Measurements from ENCODE around the gene ATXN1L.

Gene ATXN1L

DNA sequence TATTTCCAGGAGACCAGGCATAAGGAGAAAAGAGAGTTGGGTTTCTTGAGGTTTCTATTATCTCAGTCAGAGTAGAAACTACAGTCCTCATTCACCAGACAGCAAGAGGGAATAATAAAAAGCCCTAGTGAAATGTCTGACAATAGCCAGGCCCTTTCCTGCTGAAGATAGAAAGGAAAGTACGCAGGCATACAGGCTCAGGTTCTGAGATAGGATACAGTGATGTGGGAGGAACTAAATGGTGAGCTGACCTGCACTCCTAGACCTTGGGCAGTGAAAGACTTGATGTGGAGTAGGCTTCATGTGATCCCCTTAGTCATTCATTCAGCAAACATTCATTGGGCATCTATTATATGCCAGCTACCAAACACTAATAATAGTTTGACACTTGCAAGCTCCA is 23.3 kb downstream of the ATXN1L start:
- Histone ChIP-seq H2AFZ (ENCODE audit: low read length) (no peak overlapping the region), H3K36me3 (replicated peaks in 1 of 2; ENCODE audit: control insufficient read depth in 2 of 2, insufficient read depth in 2 of 2, low read length in 2 of 2) (peaks cover 18 to 86% of the 10 kb centered on the region in 2 donors), H2BK12ac (ENCODE audit: low read length) (no peak overlapping the region), H3K4me1 (ENCODE audit: control insufficient read depth in 2 of 2, insufficient read depth in 1 of 2, low read depth in 1 of 2, low read length in 2 of 2) (no peaks in the 10 kb centered on the region), H4K91ac (ENCODE audit: low read depth, low read length, poor library complexity) (no peak overlapping the region), H3K9ac (ENCODE audit: low read depth, low read length, poor library complexity) (no peak overlapping the region), H3K4me2 (ENCODE audit: insufficient read depth, low read length, poor library complexity, severe bottlenecking) (no peak overlapping the region), H3K14ac (ENCODE audit: low read length) (no peak overlapping the region), H2BK5ac (ENCODE audit: low read length) (no peak overlapping the region), H3K23ac (ENCODE audit: low read depth, low read length, poor library complexity) (no peak overlapping the region), H3K79me1 (ENCODE audit: low read depth, low read length) (peaks cover 2% of the 10 kb centered on the region), H3K9me3 (replicated peaks in 1 of 2; ENCODE audit: control insufficient read depth in 2 of 2, insufficient read depth in 1 of 2, low read depth in 1 of 2, low read length in 2 of 2) (no peaks in the 10 kb centered on the region), H3K4me3 (ENCODE audit: low read length in 2 of 2) (no peak overlapping the region), H2BK120ac (ENCODE audit: low read depth, low read length) (no peak overlapping the region), H3K4ac (ENCODE audit: low read length) (no peak overlapping the region), H4K8ac (ENCODE audit: low read depth, low read length) (no peak overlapping the region), H2AK5ac (ENCODE audit: low read depth, low read length) (no peak overlapping the region), H3K27ac (replicated peaks; ENCODE audit: low read length) (no peak overlapping the region), H3K27me3 (ENCODE audit: control insufficient read depth in 3 of 3, insufficient read depth in 3 of 3, low read depth in 1 of 3, low read length in 3 of 3) (no peaks in the 10 kb centered on the region), H2BK15ac (ENCODE audit: low read length) (no peak overlapping the region), H3K18ac (ENCODE audit: low read length) (no peak overlapping the region)
- no CpG with 5 or more reads among the region's 1 CpG for WGBS, 2 donors (ENCODE audit: extremely low coverage in 2 of 2, insufficient read length in 2 of 2, insufficient replicate concordance in 1 of 2)
- DNase-seq (ENCODE audit: low spot score): no peak

DNA sequence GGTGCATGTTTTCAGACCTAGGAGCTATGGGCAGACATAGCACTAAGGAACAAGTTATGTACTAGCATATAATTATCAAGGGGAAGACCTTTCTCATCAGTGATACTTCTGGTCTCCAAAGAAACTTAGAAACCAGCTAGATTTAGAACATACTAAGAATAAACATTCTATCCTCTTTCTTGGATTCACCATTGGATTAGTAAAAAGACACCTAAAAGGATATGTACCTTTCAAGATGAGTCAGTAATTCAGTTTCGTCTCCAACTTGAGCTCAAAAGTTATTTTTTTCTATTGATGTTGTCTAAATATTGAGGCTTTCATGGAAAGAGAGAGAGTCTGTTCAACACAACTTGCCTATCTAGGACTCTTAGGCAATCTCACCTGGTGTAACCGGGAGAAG is 25.0 kb downstream of the ATXN1L start:
- H2BK15ac ChIP-seq (ENCODE audit: low read length): no peak overlapping the region
- no peak overlapping the region for H3K27ac ChIP-seq (replicated peaks; ENCODE audit: low read length)
- H3K4me1 ChIP-seq (ENCODE audit: control insufficient read depth in 2 of 2, insufficient read depth in 1 of 2, low read depth in 1 of 2, low read length in 2 of 2): no peaks in the 10 kb centered on the region
- no peaks in the 10 kb centered on the region for H3K9me3 ChIP-seq (replicated peaks in 1 of 2; ENCODE audit: control insufficient read depth in 2 of 2, insufficient read depth in 1 of 2, low read depth in 1 of 2, low read length in 2 of 2)
- WGBS, 2 donors (ENCODE audit: extremely low coverage in 2 of 2, insufficient read length in 2 of 2, insufficient replicate concordance in 1 of 2): no CpG with 5 or more reads among the region's 2 CpGs
- H2AFZ ChIP-seq (ENCODE audit: low read length): no peak overlapping the region
- no peak overlapping the region for H4K91ac ChIP-seq (ENCODE audit: low read depth, low read length, poor library complexity)
- H2BK5ac ChIP-seq (ENCODE audit: low read length): no peak overlapping the region
- H3K18ac ChIP-seq (ENCODE audit: low read length): no peak overlapping the region
- H3K23ac ChIP-seq (ENCODE audit: low read depth, low read length, poor library complexity): no peak overlapping the region
- H3K79me1 ChIP-seq (ENCODE audit: low read depth, low read length): peaks cover 2% of the 10 kb centered on the region
- no peak overlapping the region for H3K4me3 ChIP-seq (ENCODE audit: low read length in 2 of 2)
- H3K14ac ChIP-seq (ENCODE audit: low read length): no peak overlapping the region
- no peak overlapping the region for H4K8ac ChIP-seq (ENCODE audit: low read depth, low read length)
- no peak overlapping the region for H2BK120ac ChIP-seq (ENCODE audit: low read depth, low read length)
- H2AK5ac ChIP-seq (ENCODE audit: low read depth, low read length): no peak overlapping the region
- no peak overlapping the region for H3K4me2 ChIP-seq (ENCODE audit: insufficient read depth, low read length, poor library complexity, severe bottlenecking)
- no peak overlapping the region for H3K4ac ChIP-seq (ENCODE audit: low read length)
- H3K9ac ChIP-seq (ENCODE audit: low read depth, low read length, poor library complexity): no peak overlapping the region
- H2BK12ac ChIP-seq (ENCODE audit: low read length): no peak overlapping the region
- no peaks in the 10 kb centered on the region for H3K27me3 ChIP-seq (ENCODE audit: control insufficient read depth in 3 of 3, insufficient read depth in 3 of 3, low read depth in 1 of 3, low read length in 3 of 3)
- no peak for DNase-seq (ENCODE audit: low spot score)
- H3K36me3 ChIP-seq (replicated peaks in 1 of 2; ENCODE audit: control insufficient read depth in 2 of 2, insufficient read depth in 2 of 2, low read length in 2 of 2): peaks cover 12 to 82% of the 10 kb centered on the region in 2 donors

DNA sequence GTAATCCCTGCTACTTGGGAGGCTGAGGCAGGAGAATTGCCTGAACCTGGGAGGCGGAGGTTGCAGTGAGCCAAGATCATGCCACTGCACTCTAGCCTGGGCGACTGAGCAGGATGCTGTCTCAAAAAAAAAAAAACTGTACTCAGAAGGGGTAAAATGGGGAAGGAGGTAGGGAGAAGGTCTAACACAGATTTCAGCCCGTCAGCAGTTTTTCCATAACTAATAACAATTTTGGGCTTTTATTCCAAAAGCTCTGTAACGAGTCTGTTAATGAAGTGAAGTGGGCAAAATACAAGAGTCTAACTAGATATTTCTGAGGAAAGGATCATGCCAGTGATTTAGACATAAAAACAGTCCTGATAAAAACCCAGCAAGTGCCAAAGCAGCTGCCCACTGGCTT is 27.4 kb downstream of the ATXN1L start:
- DNase-seq (ENCODE audit: low spot score): no peak
- H2BK15ac ChIP-seq (ENCODE audit: low read length): no peak overlapping the region
- no peak overlapping the region for H2BK5ac ChIP-seq (ENCODE audit: low read length)
- no peak overlapping the region for H2AFZ ChIP-seq (ENCODE audit: low read length)
- peaks cover 2% of the 10 kb centered on the region for H3K79me1 ChIP-seq (ENCODE audit: low read depth, low read length)
- H3K27ac ChIP-seq (replicated peaks; ENCODE audit: low read length): no peak overlapping the region
- no CpG with 5 or more reads among the region's 4 CpGs for WGBS, 2 donors (ENCODE audit: extremely low coverage in 2 of 2, insufficient read length in 2 of 2, insufficient replicate concordance in 1 of 2)
- H3K9me3 ChIP-seq (replicated peaks in 1 of 2; ENCODE audit: control insufficient read depth in 2 of 2, insufficient read depth in 1 of 2, low read depth in 1 of 2, low read length in 2 of 2): no peaks in the 10 kb centered on the region
- no peak overlapping the region for H3K4ac ChIP-seq (ENCODE audit: low read length)
- peaks cover 10 to 82% of the 10 kb centered on the region in 2 donors for H3K36me3 ChIP-seq (replicated peaks in 1 of 2; ENCODE audit: control insufficient read depth in 2 of 2, insufficient read depth in 2 of 2, low read length in 2 of 2)
- H4K8ac ChIP-seq (ENCODE audit: low read depth, low read length): no peak overlapping the region
- H3K18ac ChIP-seq (ENCODE audit: low read length): no peak overlapping the region
- no peak overlapping the region for H3K9ac ChIP-seq (ENCODE audit: low read depth, low read length, poor library complexity)
- no peak overlapping the region for H2BK120ac ChIP-seq (ENCODE audit: low read depth, low read length)
- H2BK12ac ChIP-seq (ENCODE audit: low read length): no peak overlapping the region
- no peaks in the 10 kb centered on the region for H3K4me1 ChIP-seq (ENCODE audit: control insufficient read depth in 2 of 2, insufficient read depth in 1 of 2, low read depth in 1 of 2, low read length in 2 of 2)
- H3K14ac ChIP-seq (ENCODE audit: low read length): no peak overlapping the region
- H3K4me3 ChIP-seq (ENCODE audit: low read length in 2 of 2): no peak overlapping the region
- no peak overlapping the region for H4K91ac ChIP-seq (ENCODE audit: low read depth, low read length, poor library complexity)
- no peak overlapping the region for H3K4me2 ChIP-seq (ENCODE audit: insufficient read depth, low read length, poor library complexity, severe bottlenecking)
- H3K23ac ChIP-seq (ENCODE audit: low read depth, low read length, poor library complexity): no peak overlapping the region
- no peak overlapping the region for H2AK5ac ChIP-seq (ENCODE audit: low read depth, low read length)
- H3K27me3 ChIP-seq (ENCODE audit: control insufficient read depth in 3 of 3, insufficient read depth in 3 of 3, low read depth in 1 of 3, low read length in 3 of 3): no peaks in the 10 kb centered on the region

DNA sequence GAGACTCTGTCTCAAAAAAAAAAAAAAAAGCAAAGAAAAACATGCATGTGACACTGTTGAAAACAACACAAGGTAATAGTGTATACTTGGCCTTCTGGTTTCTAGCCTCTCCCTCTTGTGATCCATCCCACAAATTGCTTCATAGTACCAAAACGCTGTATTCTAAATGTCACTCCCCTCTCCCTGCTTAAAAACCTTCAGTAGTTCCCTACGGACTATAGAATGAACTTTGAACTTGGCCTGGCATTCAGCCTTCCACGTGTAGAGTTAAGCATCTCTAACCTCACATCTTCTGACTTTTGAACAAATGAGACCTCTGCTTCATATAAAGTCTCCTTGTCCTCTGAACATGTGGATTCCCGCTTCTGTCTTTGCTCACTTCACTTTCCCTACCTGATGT is 33.1 kb downstream of the ATXN1L start:
- no peak overlapping the region for H2BK120ac ChIP-seq (ENCODE audit: low read depth, low read length)
- no peak overlapping the region for H2AFZ ChIP-seq (ENCODE audit: low read length)
- no peak overlapping the region for H3K9ac ChIP-seq (ENCODE audit: low read depth, low read length, poor library complexity)
- H4K8ac ChIP-seq (ENCODE audit: low read depth, low read length): no peak overlapping the region
- no peak for DNase-seq (ENCODE audit: low spot score)
- H4K91ac ChIP-seq (ENCODE audit: low read depth, low read length, poor library complexity): no peak overlapping the region
- no peak overlapping the region for H2AK5ac ChIP-seq (ENCODE audit: low read depth, low read length)
- H2BK5ac ChIP-seq (ENCODE audit: low read length): no peak overlapping the region
- no peak overlapping the region for H3K4ac ChIP-seq (ENCODE audit: low read length)
- H3K4me1 ChIP-seq (ENCODE audit: control insufficient read depth in 2 of 2, insufficient read depth in 1 of 2, low read depth in 1 of 2, low read length in 2 of 2): peaks cover 4 to 5% of the 10 kb centered on the region in 2 donors
- no peak overlapping the region for H3K27ac ChIP-seq (replicated peaks; ENCODE audit: low read length)
- no peak overlapping the region for H3K18ac ChIP-seq (ENCODE audit: low read length)
- H3K27me3 ChIP-seq (ENCODE audit: control insufficient read depth in 3 of 3, insufficient read depth in 3 of 3, low read depth in 1 of 3, low read length in 3 of 3): no peaks in the 10 kb centered on the region
- no CpG with 5 or more reads among the region's 4 CpGs for WGBS, 2 donors (ENCODE audit: extremely low coverage in 2 of 2, insufficient read length in 2 of 2, insufficient replicate concordance in 1 of 2)
- H3K4me2 ChIP-seq (ENCODE audit: insufficient read depth, low read length, poor library complexity, severe bottlenecking): no peak overlapping the region
- H2BK12ac ChIP-seq (ENCODE audit: low read length): no peak overlapping the region
- no peak overlapping the region for H3K4me3 ChIP-seq (ENCODE audit: low read length in 2 of 2)
- H3K9me3 ChIP-seq (replicated peaks in 1 of 2; ENCODE audit: control insufficient read depth in 2 of 2, insufficient read depth in 1 of 2, low read depth in 1 of 2, low read length in 2 of 2): no peaks in the 10 kb centered on the region
- H3K23ac ChIP-seq (ENCODE audit: low read depth, low read length, poor library complexity): no peak overlapping the region
- H3K79me1 ChIP-seq (ENCODE audit: low read depth, low read length): peaks cover 2% of the 10 kb centered on the region
- H2BK15ac ChIP-seq (ENCODE audit: low read length): no peak overlapping the region
- H3K36me3 ChIP-seq (replicated peaks in 1 of 2; ENCODE audit: control insufficient read depth in 2 of 2, insufficient read depth in 2 of 2, low read length in 2 of 2): peaks cover 19 to 74% of the 10 kb centered on the region in 2 donors
- no peak overlapping the region for H3K14ac ChIP-seq (ENCODE audit: low read length)

All from neuronal stem cell (in vitro differentiated cells).